Heart left ventricle (tissue), 16 donors: Measurements from ENCODE around the gene PTP4A1. TPM values are rescaled to one million over a fixed set of nuclear protein-coding genes. Genes with fewer than 3 reads are reported as not detected.

Source experiments
- ATAC-seq, 4 donors: fragments of 200-7000 bp; cut with Tn5 transposase; one replicate each; pipeline ENCODE4 v1.9.1; 2020 to 2022; ENCODE audit warnings: moderate library complexity in 4 of 4, mild to moderate bottlenecking in 3 of 4, moderate number of reproducible peaks in 1 of 4
- DNase-seq, 5 donors: peaks; one replicate each; pipeline ENCODE4 v3.0.0-alpha.2; 2020
- H3K27ac ChIP-seq, 12 donors: fragments of 200-600 bp; sonication (generic) in 4 of 12; one replicate each; pipeline versions ENCODE4 v1.5.0 to v1.8.0; 2016 to 2022; ENCODE audit warnings: mild to moderate bottlenecking in 2 of 12
- H3K27me3 ChIP-seq, 9 donors: fragments of 200-600 bp; sonication (generic) in 2 of 9; one replicate each; pipeline versions ENCODE4 v1.5.1 to v1.8.0; 2016 to 2022; ENCODE audit warnings: mild to moderate bottlenecking in 3 of 9
- H3K36me3 ChIP-seq, 9 donors: fragments of 200-600 bp; sonication (generic) in 2 of 9; one replicate each; pipeline versions ENCODE4 v1.5.0 to v1.8.0; 2018 to 2022; ENCODE audit warnings: mild to moderate bottlenecking in 2 of 9
- H3K4me1 ChIP-seq, 12 donors: fragments of 200-600 bp; sonication (generic) in 4 of 12; one replicate each; pipeline versions ENCODE4 v1.5.0 to v1.8.0; 2016 to 2022; ENCODE audit warnings: mild to moderate bottlenecking in 3 of 12
- H3K4me3 ChIP-seq, 12 donors: fragments of 200-600 bp; sonication (generic) in 4 of 12; one replicate each; pipeline versions ENCODE4 v1.5.0 to v1.8.0; 2017 to 2022; ENCODE audit warnings: mild to moderate bottlenecking in 9 of 12, moderate library complexity in 4 of 12
- H3K9me3 ChIP-seq, 12 donors: fragments of 200-600 bp; sonication (generic) in 4 of 12; one replicate each; pipeline versions ENCODE4 v1.5.0 to v1.8.0; 2016 to 2022; ENCODE audit warnings: mild to moderate bottlenecking in 1 of 12
- CTCF ChIP-seq, 12 donors: fragments of 200-600 bp; sonication (generic) in 4 of 12; IDR thresholded peaks; one replicate each; pipeline versions ENCODE4 v1.5.0 to v1.8.0; 2018 to 2022; ENCODE audit warnings: antibody characterized with exemption in 12 of 12, mild to moderate bottlenecking in 5 of 12
- POLR2A ChIP-seq, 2 donors: fragments of 450-650 bp; IDR thresholded peaks; one replicate each; pipeline ENCODE4 v1.6.1; 2017; ENCODE audit warnings: antibody characterized with exemption in 2 of 2, mild to moderate bottlenecking in 2 of 2, moderate library complexity in 2 of 2
- WGBS, 4 donors: extraction: QIAGEN DNeasy Blood & Tissue Kit in 2 of 4; methylation state at CpG; one replicate each; pipeline versions ENCODE4 v1.1.5 to v1.1.7; 2013 to 2018; 5-methylcytosine and 5-hydroxymethylcytosine counted together
- intact Hi-C, 10 donors: fragments of 100-400 bp; cut with DNase I; formaldehyde crosslinking; loops; one replicate each; pipeline versions ENCODE4 v1.11.1 to v1.14.2; 2022
- polyA plus RNA-seq, 2 donors: library from polyadenylated mRNA; stranded (reverse); fragments of 200-250 nt; gene quantifications; one replicate each; pipeline ENCODE4 v1.2.3, GENCODE V29; 2013
- total RNA-seq, 9 donors: library from RNA; depleted of rRNA in 2 of 9; stranded (reverse); fragments of >200 nt in 2 of 9; fragmentation: NEBNext Ultra II Directional in 3 of 9; extraction: Animal tissue kit (Norgen Biotek cat#: 25700) in 3 of 9; gene quantifications; one replicate each; pipeline versions ENCODE4 v1.1.0 to v1.2.4, GENCODE V29; 2016 to 2023
- donor health status: ischemic (EF 13 %, LVEDD 7.1; RV severe dilation, severe dysfunction).
- donor health status: healthy with polysubstance abuse.
- donor health status: DM: no; HTN: yes; CAD: no.
- donor health status: DM: no; HTN: no; CAD: no.
- donor health status: ischemic (EF 25% LVEDD 6.9; RV normal size, moderate dysfunction).
- donor health status: ischemic (EF 25% LVEDD 5.7; RV mildly dilated, moderate dysfunction).
- donor health status: healthy.
- donor health status: DM: yes; HTN: yes; CAD: no.
- donor health status: ischemic (EF 35%, LVEDD 5.7; RV mildly dilated, moderate dysfunction).
- donor health status: nonischemic (EF 11% LVEDD 7.7; RV severe dilation, severe dysfunction).
- donor health status: DM: yes; HTN: yes; CAD: no.
- donor health status: PGD.
- donor health status: ischemic (EF 29% LVEDD 5.4; RV normal size, mild dysfunction).
- donor health status: nonischemic (EF 23%, LVEDD 6.1; RV moderate dilation, normal function).

PTP4A1 gene
- total and polyA plus RNA-seq, 11 donors = 6.3 to 73.5 (median 40.6) TPM

GRCh38 chr6:63530991-63531390 lies 41.3 kb upstream of the PTP4A1 start:
- Histone ChIP-seq H3K27ac (no peak overlapping the region), H3K9me3 (no peaks in the 10 kb centered on the region), H3K4me1 (no peaks in the 10 kb centered on the region), H3K4me3 (no peak overlapping the region), H3K36me3 (no peaks in the 10 kb centered on the region), H3K27me3 (no peaks in the 10 kb centered on the region)
- intact Hi-C loops = no loop called here
- no peak for TF ChIP-seq POLR2A (IDR thresholded peaks at IDR 0.05)
- no peak for TF ChIP-seq CTCF (IDR thresholded peaks at IDR 0.05)
- WGBS, 4 donors = 84 to 91% (median 87%) methylated on average over 1 of the region's 1 CpG
- ATAC-seq (no peak), DNase-seq (no peak)

- no peaks in the 10 kb centered on the region for H3K36me3 ChIP-seq
- intact Hi-C loops = no loop called here
- H3K4me3 ChIP-seq = no peak overlapping the region
- no peaks in the 10 kb centered on the region for H3K4me1 ChIP-seq
- TF ChIP-seq POLR2A (IDR thresholded peaks at IDR 0.05) = no peak
- no peak for TF ChIP-seq CTCF (IDR thresholded peaks at IDR 0.05)
- no peaks in the 10 kb centered on the region for H3K27me3 ChIP-seq
- DNase-seq (no peak), ATAC-seq (no peak)
- H3K9me3 ChIP-seq = no peaks in the 10 kb centered on the region
- whole genome bisulfite sequencing, 4 donors = 79 to 83% (median 82%) methylated on average over 3 of the region's 3 CpGs
- no peak overlapping the region for H3K27ac ChIP-seq
These were observed 39.3 kb upstream of the PTP4A1 start for GRCh38 chr6:63533026-63533425.

- intact Hi-C loops = no loop called here
- TF ChIP-seq POLR2A (IDR thresholded peaks at IDR 0.05) (no peak), CTCF (IDR thresholded peaks at IDR 0.05) (no peak)
- Histone ChIP-seq H3K36me3 (no peaks in the 10 kb centered on the region), H3K27me3 (no peaks in the 10 kb centered on the region), H3K27ac (no peak overlapping the region), H3K4me3 (no peak overlapping the region), H3K4me1 (no peaks in the 10 kb centered on the region), H3K9me3 (no peaks in the 10 kb centered on the region)
- 91 to 93% (median 92%) methylated on average over 4 of the region's 4 CpGs for WGBS, 4 donors
- DNase-seq = no peak
- ATAC-seq = no peak
These were observed 38.3 kb upstream of the PTP4A1 start for GRCh38 chr6:63533952-63534351.

- DNase-seq (no peak), ATAC-seq (no peak)
- intact Hi-C loops = no loop called here
- Histone ChIP-seq H3K36me3 (no peaks in the 10 kb centered on the region), H3K4me3 (no peak overlapping the region), H3K4me1 (no peaks in the 10 kb centered on the region), H3K27ac (no peak overlapping the region), H3K27me3 (no peaks in the 10 kb centered on the region), H3K9me3 (no peaks in the 10 kb centered on the region)
- TF ChIP-seq POLR2A (IDR thresholded peaks at IDR 0.05) (no peak), CTCF (IDR thresholded peaks at IDR 0.05) (no peak)
- WGBS, 4 donors = 40 to 52% (median 45%) methylated on average over 9 of the region's 9 CpGs
These were observed 34.9 kb upstream of the PTP4A1 start for GRCh38 chr6:63537201-63537958.
